GM23338 (cell line): ENCODE measurements around the gene GALNT16. TPM values are rescaled to one million over a fixed set of nuclear protein-coding genes. Genes with fewer than 3 reads are reported as not detected.

Experiments used
- ATAC-seq: fragments of 200-7000 bp; cut with Tn5 transposase; 3 replicates; pipeline ENCODE4 v1.9.1; 2020
- DNase-seq: peaks from one replicate; pipeline ENCODE4 v3.0.0-alpha.2; 2015; ENCODE audit warnings: low spot score
- H2AFZ ChIP-seq: fragments of 200-600 bp; sonication (generic); 2 replicates; pipeline ENCODE4 v1.8.0; 2016; ENCODE audit warnings: antibody characterized with exemption, mild to moderate bottlenecking, moderate library complexity
- H3F3A ChIP-seq: fragments of 200-600 bp; sonication (generic); replicated peaks from 2 replicates; pipeline ENCODE4 v1.8.0; 2017; ENCODE audit warnings: antibody characterized with exemption, mixed run types, low read depth
- H3K27ac ChIP-seq: fragments of 200-600 bp; sonication (generic); 2 replicates; pipeline ENCODE4 v1.6.1; 2016; ENCODE audit warnings: low read depth
- H3K27me3 ChIP-seq: fragments of 200-600 bp; sonication (generic); 2 replicates; pipeline ENCODE4 v1.8.0; 2016; ENCODE audit warnings: mild to moderate bottlenecking, mixed run types, moderate library complexity; ENCODE audit not compliant: insufficient read depth
- H3K36me3 ChIP-seq: fragments of 200-600 bp; sonication (generic); 2 replicates; pipeline ENCODE4 v1.8.0; 2016; ENCODE audit warnings: mild to moderate bottlenecking; ENCODE audit not compliant: insufficient read depth
- H3K4me1 ChIP-seq: fragments of 200-600 bp; sonication (generic); 2 replicates; pipeline ENCODE4 v1.8.0; 2016; ENCODE audit warnings: mild to moderate bottlenecking, moderate library complexity; ENCODE audit not compliant: insufficient read depth
- H3K4me2 ChIP-seq: fragments of 200-600 bp; sonication (generic); 2 replicates; pipeline ENCODE4 v1.7.1; 2017; ENCODE audit warnings: mixed run types
- H3K4me3 ChIP-seq: fragments of 200-600 bp; sonication (generic); 2 replicates; pipeline ENCODE4 v1.6.1; 2016; ENCODE audit warnings: mixed run types
- H3K79me2 ChIP-seq: fragments of 200-600 bp; sonication (generic); replicated peaks from 2 replicates; pipeline ENCODE4 v1.8.0; 2017; ENCODE audit warnings: mild to moderate bottlenecking; ENCODE audit not compliant: insufficient read depth
- H3K9me2 ChIP-seq: fragments of 200-600 bp; sonication (generic); 2 replicates; pipeline ENCODE4 v1.8.0; 2017; ENCODE audit not compliant: insufficient read depth
- H4K20me1 ChIP-seq: fragments of 200-600 bp; sonication (generic); replicated peaks from 2 replicates; pipeline ENCODE4 v1.8.0; 2017; ENCODE audit warnings: mild to moderate bottlenecking; ENCODE audit not compliant: insufficient read depth
- H3K27ac Mint-ChIP-seq: 2 replicates; pipeline ENCODE4 v1.8.0; 2020; ENCODE audit warnings: inconsistent platforms, mild to moderate bottlenecking, moderate library complexity, mixed read lengths
- H3K27me3 Mint-ChIP-seq: 3 replicates; pipeline ENCODE4 v1.8.0; 2022; ENCODE audit warnings: low read depth, mild to moderate bottlenecking, moderate library complexity, mixed read lengths, inconsistent platforms; ENCODE audit not compliant: insufficient read depth, poor library complexity
- H3K36me3 Mint-ChIP-seq: 3 replicates; pipeline ENCODE4 v1.8.0; 2021; ENCODE audit warnings: low read depth, mild to moderate bottlenecking, inconsistent platforms, moderate library complexity, mixed read lengths
- H3K4me1 Mint-ChIP-seq: 3 replicates; pipeline ENCODE4 v1.8.0; 2020; ENCODE audit warnings: mild to moderate bottlenecking, inconsistent platforms, mixed read lengths
- H3K4me3 Mint-ChIP-seq: 3 replicates; pipeline ENCODE4 v1.8.0; 2021; ENCODE audit warnings: moderate library complexity, mild to moderate bottlenecking, inconsistent platforms, mixed read lengths
- H3K9me3 Mint-ChIP-seq: 3 replicates; pipeline ENCODE4 v1.8.0; 2020; ENCODE audit warnings: moderate library complexity, mild to moderate bottlenecking, inconsistent platforms, mixed read lengths
- CREB1 ChIP-seq: fragments of 250-450 bp; sonication (Bioruptor Pico); IDR thresholded peaks from 2 replicates; pipeline ENCODE4 v1.5.0; 2020; ENCODE audit warnings: low read depth, mild to moderate bottlenecking, moderate library complexity
- CTCF ChIP-seq, 2 experiments: fragments of 200-600 bp in 1 of 2; sonication (generic) in 1 of 2; conservative IDR thresholded peaks; 2 replicates each; pipeline versions ENCODE4 v1.5.1 to v1.6.1; 2016 to 2017; ENCODE audit warnings: antibody characterized with exemption in 2 of 2, low read depth in 2 of 2, mild to moderate bottlenecking in 2 of 2, moderate library complexity in 1 of 2
- ETS1 ChIP-seq: IDR thresholded peaks from 2 replicates; pipeline ENCODE4 v1.6.1; 2016; ENCODE audit warnings: antibody characterized with exemption
- EZH2 ChIP-seq: fragments of 200-600 bp; sonication (generic); IDR thresholded peaks from one replicate; pipeline ENCODE4 v1.8.0; 2017; ENCODE audit warnings: antibody characterized with exemption, mild to moderate bottlenecking, low read depth; ENCODE audit not compliant: unreplicated experiment
- EZH2phosphoT487 ChIP-seq: fragments of 200-600 bp; sonication (generic); IDR thresholded peaks from one replicate; pipeline ENCODE4 v1.8.1; 2018; ENCODE audit warnings: antibody characterized with exemption; ENCODE audit not compliant: unreplicated experiment
- JUNB ChIP-seq: IDR thresholded peaks from one replicate; pipeline ENCODE4 v1.6.1; 2016; ENCODE audit warnings: antibody characterized with exemption; ENCODE audit not compliant: unreplicated experiment
- NANOG ChIP-seq: IDR thresholded peaks from 2 replicates; pipeline ENCODE4 v1.6.1; 2016; ENCODE audit warnings: antibody characterized with exemption, borderline replicate concordance
- POLR2AphosphoS5 ChIP-seq: IDR thresholded peaks from 2 replicates; pipeline ENCODE4 v1.6.1; 2016; ENCODE audit warnings: antibody characterized with exemption, low read depth
- STAT1 ChIP-seq: IDR thresholded peaks from one replicate; pipeline ENCODE4 v1.6.1; 2016; ENCODE audit warnings: antibody characterized with exemption; ENCODE audit not compliant: unreplicated experiment
- ZNF114 ChIP-seq: fragments of 250-450 bp; sonication (Bioruptor Pico); IDR thresholded peaks from 2 replicates; pipeline ENCODE4 v1.5.0; 2020; ENCODE audit warnings: mild to moderate bottlenecking, moderate library complexity
- ZNF331 ChIP-seq: fragments of 250-450 bp; sonication (Bioruptor Pico); IDR thresholded peaks from 2 replicates; pipeline ENCODE4 v1.5.0; 2020; ENCODE audit warnings: low read depth, mild to moderate bottlenecking, moderate library complexity
- ZNF462 ChIP-seq: fragments of 250-450 bp; sonication (Bioruptor Pico); IDR thresholded peaks from 2 replicates; pipeline ENCODE4 v1.5.0; 2020; ENCODE audit warnings: mild to moderate bottlenecking, moderate library complexity
- polyA plus RNA-seq: library from polyadenylated mRNA; unstranded; fragments of >200 nt; fragmentation: Nextera tagmentation; extraction: Ambion mirVana; gene quantifications from 2 replicates; pipeline ENCODE4 v1.2.1, GENCODE V29; 2016
- total RNA-seq: library from RNA; depleted of rRNA; stranded (reverse); fragments of >200 nt; shearing (Covaris generic); gene quantifications from 2 replicates; pipeline ENCODE4 v1.2.3, GENCODE V29; 2014
- TF ChIP-seq, protein P1 (sequence below): IDR thresholded peaks from one replicate; pipeline ENCODE4 v1.6.1; 2018; ENCODE audit warnings: antibody characterized with exemption; ENCODE audit not compliant: unreplicated experiment

The GALNT16 gene
- total and polyA plus RNA-seq, 2 experiments from 2014 or later, result 1.5 to 2.9 TPM

DNA sequence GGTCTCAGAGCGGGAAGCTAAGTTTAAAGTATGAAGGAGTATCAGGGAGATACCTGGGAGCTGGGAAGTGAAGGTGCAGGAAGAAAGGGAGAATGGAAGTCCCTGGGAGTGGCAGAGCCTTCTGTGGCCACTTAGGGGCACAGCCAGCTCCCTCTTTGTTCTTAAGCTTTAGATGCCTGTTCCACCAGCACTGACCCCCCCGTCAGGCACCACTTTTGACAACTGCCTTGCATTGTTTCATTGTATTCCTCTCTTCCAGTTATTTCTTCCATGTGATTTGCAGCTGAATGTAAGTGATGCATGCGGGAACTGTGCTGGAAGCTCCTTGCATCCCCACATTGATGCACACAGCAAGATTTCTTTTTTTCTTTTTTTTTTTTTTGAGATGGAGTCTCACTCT, 2.6 kb downstream of the GALNT16 start:
- Histone ChIP-seq H3K4me3 (no peak overlapping the region), H4K20me1 (no peaks in the 10 kb centered on the region), H3K27me3 (peaks cover 57% of the 10 kb centered on the region), H3K79me2 (no peaks in the 10 kb centered on the region), H3K36me3 (no peaks in the 10 kb centered on the region), H3K27ac (no peak overlapping the region), H3K4me2 (peak overlapping the region; percentile 89; the same call in 1 of the 2 replicates), H3K4me1 (peaks cover 21% of the 10 kb centered on the region), H2AFZ (peak overlapping the region; percentile 98; the same call in 1 of the 2 replicates), H3K9me2 (no peaks in the 10 kb centered on the region), H3F3A (peaks cover 13% of the 10 kb centered on the region)
- Mint-ChIP-seq H3K36me3 (no peaks in the 10 kb centered on the region; the same call in 2 of the 3 replicates), H3K4me3 (peak overlapping the region; percentile 22), H3K4me1 (peaks cover 22% of the 10 kb centered on the region), H3K27ac (no peak overlapping the region), H3K9me3 (no peaks in the 10 kb centered on the region; the same call in 2 of the 3 replicates), H3K27me3 (peaks cover 43% of the 10 kb centered on the region)
- no peak for ATAC-seq
- TF ChIP-seq JUNB, result no peak
- no peak for TF ChIP-seq EZH2phosphoT487
- TF ChIP-seq NANOG, result no peak
- TF ChIP-seq CTCF (conservative IDR thresholded peaks at IDR 0.05; ENCODE audit: low read depth in 2 of 2), result no peak
- TF ChIP-seq STAT1, result no peak
- TF ChIP-seq, protein P1, sequence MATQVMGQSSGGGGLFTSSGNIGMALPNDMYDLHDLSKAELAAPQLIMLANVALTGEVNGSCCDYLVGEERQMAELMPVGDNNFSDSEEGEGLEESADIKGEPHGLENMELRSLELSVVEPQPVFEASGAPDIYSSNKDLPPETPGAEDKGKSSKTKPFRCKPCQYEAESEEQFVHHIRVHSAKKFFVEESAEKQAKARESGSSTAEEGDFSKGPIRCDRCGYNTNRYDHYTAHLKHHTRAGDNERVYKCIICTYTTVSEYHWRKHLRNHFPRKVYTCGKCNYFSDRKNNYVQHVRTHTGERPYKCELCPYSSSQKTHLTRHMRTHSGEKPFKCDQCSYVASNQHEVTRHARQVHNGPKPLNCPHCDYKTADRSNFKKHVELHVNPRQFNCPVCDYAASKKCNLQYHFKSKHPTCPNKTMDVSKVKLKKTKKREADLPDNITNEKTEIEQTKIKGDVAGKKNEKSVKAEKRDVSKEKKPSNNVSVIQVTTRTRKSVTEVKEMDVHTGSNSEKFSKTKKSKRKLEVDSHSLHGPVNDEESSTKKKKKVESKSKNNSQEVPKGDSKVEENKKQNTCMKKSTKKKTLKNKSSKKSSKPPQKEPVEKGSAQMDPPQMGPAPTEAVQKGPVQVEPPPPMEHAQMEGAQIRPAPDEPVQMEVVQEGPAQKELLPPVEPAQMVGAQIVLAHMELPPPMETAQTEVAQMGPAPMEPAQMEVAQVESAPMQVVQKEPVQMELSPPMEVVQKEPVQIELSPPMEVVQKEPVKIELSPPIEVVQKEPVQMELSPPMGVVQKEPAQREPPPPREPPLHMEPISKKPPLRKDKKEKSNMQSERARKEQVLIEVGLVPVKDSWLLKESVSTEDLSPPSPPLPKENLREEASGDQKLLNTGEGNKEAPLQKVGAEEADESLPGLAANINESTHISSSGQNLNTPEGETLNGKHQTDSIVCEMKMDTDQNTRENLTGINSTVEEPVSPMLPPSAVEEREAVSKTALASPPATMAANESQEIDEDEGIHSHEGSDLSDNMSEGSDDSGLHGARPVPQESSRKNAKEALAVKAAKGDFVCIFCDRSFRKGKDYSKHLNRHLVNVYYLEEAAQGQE, result no peak
- TF ChIP-seq POLR2AphosphoS5, result no peak
- TF ChIP-seq CREB1, result no peak
- TF ChIP-seq EZH2, result no peak
- no peak for TF ChIP-seq ETS1
- TF ChIP-seq ZNF331, result no peak
- TF ChIP-seq ZNF462 (CRISPR knock-in tag), result no peak
- TF ChIP-seq ZNF114, result no peak
- peak; percentile 30 for DNase-seq
